Kidney epithelial cell (primary cell): ENCODE results near the gene RABGEF1. TPM values are rescaled to one million over a fixed set of nuclear protein-coding genes. Genes with fewer than 3 reads are reported as not detected.
"Not testable (repeated sequence)": the region's sequence is repeated elsewhere in the genome, so short reads cannot be mapped to it uniquely, and the experiment has no call there.

ENCODE experiments used
- DNase-seq: peaks from one replicate; pipeline ENCODE4 v3.0.0-alpha.2; 2010; ENCODE audit warnings: low read depth
- H3K27me3 ChIP-seq: 2 replicates; pipeline ENCODE4 v1.6.0; 2011; ENCODE audit warnings: low read length; ENCODE audit not compliant: control insufficient read depth, insufficient read depth
- H3K36me3 ChIP-seq: 2 replicates; pipeline ENCODE4 v1.5.1; 2011; ENCODE audit warnings: low read length; ENCODE audit not compliant: control insufficient read depth, insufficient read depth
- H3K4me3 ChIP-seq: 2 replicates; pipeline ENCODE4 v1.5.1; 2011; ENCODE audit warnings: low read depth, mild to moderate bottlenecking, control low read depth, low read length
- total RNA-seq: library from RNA; depleted of rRNA; stranded (reverse); fragments of >200 nt; gene quantifications from 2 replicates; pipeline ENCODE4 v1.2.3, GENCODE V29; 2015
- TF ChIP-seq, protein P1 (sequence below): IDR thresholded peaks from 2 replicates; pipeline ENCODE4 v1.5.1; 2011; ENCODE audit warnings: mild to moderate bottlenecking, moderate library complexity, low read length, control low read depth, inconsistent platforms; ENCODE audit not compliant: insufficient read depth, poor library complexity, severe bottlenecking

The RABGEF1 gene
- total RNA-seq, 1 donor from 2014 or later: 23.2 TPM

DNA sequence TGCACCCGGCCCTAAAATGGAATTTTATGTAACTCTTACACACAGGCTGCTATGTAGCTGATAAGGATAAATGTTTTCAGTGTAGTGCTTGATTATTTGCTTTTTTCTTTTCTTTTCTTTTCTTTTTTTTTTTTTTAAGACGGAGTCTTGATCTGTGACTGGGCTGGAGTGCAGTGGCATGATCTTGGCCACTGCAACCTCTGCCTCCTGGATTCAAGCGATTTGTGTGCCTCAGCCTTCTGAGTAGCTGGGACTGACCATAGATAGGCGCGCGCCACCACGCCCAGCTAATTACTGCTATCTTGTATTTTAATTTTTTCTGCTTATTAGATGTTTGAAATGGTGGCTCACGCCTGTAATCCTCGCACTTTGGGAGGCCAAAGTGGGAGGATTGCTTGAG, 3.4 kb downstream of the RABGEF1 start:
- Histone ChIP-seq H3K27me3 (no peaks in the 10 kb centered on the region), H3K4me3 (no peak overlapping the region), H3K36me3 (no peaks in the 10 kb centered on the region)
- DNase-seq: no peak
- TF ChIP-seq, protein P1, sequence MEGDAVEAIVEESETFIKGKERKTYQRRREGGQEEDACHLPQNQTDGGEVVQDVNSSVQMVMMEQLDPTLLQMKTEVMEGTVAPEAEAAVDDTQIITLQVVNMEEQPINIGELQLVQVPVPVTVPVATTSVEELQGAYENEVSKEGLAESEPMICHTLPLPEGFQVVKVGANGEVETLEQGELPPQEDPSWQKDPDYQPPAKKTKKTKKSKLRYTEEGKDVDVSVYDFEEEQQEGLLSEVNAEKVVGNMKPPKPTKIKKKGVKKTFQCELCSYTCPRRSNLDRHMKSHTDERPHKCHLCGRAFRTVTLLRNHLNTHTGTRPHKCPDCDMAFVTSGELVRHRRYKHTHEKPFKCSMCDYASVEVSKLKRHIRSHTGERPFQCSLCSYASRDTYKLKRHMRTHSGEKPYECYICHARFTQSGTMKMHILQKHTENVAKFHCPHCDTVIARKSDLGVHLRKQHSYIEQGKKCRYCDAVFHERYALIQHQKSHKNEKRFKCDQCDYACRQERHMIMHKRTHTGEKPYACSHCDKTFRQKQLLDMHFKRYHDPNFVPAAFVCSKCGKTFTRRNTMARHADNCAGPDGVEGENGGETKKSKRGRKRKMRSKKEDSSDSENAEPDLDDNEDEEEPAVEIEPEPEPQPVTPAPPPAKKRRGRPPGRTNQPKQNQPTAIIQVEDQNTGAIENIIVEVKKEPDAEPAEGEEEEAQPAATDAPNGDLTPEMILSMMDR: no peak

DNA sequence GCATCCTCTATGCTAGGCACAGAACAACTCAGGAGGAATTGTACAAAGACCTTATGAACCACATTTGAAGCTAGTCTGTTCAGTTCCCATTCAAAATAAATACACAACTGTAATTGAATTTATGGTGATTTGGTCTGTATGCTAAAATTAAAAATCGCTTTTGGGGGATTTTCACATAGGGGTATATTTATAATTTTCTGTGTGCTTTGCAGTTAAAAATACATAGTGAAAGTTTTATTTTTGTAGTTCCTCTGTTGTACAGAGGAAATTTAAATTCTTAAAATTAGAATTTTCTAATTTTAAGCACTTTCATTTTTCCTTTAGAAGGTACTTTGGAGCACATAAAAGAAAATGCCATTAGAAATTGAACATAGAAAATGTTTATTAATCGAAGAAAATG, 6.9 kb downstream of the RABGEF1 start:
- Histone ChIP-seq H3K27me3 (no peaks in the 10 kb centered on the region), H3K36me3 (no peaks in the 10 kb centered on the region), H3K4me3 (no peak overlapping the region)
- no peak for DNase-seq
- TF ChIP-seq, protein P1: no peak

DNA sequence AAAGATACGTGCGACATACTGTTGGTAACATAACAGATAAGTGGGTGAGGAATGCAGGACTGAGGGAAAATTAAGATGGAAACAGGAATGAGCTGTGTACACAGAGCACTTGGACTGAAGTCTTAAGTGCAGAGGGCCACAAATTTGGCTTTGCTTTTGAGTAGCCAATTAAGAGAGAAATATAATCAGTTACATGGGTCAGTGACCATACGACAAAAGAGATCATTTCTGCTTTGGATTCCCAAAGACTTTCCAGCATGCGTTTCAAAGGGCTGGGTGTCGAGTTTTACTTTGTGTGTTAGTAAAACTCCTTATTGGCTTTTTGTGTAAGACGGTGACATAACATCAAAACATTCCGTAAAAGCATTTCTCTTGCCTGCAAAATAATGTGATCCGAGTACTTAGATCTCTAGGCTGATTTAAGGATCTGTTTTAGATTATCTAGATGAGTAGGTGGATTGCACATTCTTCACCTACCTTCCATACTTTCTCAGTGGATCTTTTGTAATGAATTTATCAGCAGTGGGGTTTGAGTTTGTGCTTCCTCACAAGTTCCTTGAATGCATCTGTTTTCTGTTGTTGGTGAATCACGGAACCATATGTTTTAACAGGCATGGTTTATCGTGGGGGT, 7.5 kb downstream of the RABGEF1 start:
- no peak overlapping the region for H3K4me3 ChIP-seq
- TF ChIP-seq, protein P1: no peak
- H3K36me3 ChIP-seq: no peaks in the 10 kb centered on the region
- no peak for DNase-seq
- no peaks in the 10 kb centered on the region for H3K27me3 ChIP-seq

DNA sequence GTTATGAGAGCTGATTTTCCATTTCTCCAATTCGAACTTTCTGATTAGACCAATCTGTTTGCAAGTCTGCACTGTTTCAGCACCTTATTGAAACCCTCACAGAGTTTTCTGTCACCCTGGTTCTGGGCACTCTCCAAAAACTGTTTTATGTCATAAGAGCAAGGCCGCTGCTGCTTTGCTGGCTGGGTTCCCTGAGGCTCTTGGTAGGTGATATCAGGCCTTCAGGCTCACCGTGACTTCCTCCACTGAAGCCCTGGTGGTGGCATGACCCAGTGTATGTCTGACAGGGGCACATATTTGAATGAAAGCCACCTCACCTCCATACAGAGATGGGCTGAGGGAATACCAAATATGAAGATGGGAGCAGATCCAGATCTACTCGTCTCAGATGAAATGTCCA, 8.3 kb downstream of the RABGEF1 start:
- no peak for DNase-seq
- H3K4me3 ChIP-seq: no peak overlapping the region
- TF ChIP-seq, protein P1: no peak
- H3K27me3 ChIP-seq: no peaks in the 10 kb centered on the region
- H3K36me3 ChIP-seq: no peaks in the 10 kb centered on the region

DNA sequence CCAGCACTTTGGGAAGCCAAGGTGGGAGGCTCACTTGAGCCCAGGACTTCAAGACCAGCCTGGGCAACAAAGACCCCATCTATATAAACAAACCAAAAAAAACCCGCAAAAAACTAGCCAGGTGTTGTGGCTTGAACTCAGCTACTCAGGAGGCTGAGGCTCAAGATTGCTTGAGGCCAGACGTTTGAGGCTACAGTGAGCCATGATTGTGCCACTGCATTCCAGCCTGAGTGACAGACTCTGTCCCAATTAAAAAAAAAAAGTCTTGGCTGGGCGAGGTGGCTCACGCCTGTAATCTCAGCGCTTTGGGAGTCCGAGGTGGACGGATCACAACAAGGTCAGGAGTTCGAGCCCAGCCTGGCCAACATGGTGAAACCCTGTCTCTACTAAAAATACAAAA, 11.4 kb downstream of the RABGEF1 start:
- H3K27me3 ChIP-seq: no peaks in the 10 kb centered on the region
- DNase-seq: no peak
- no peak overlapping the region for H3K4me3 ChIP-seq
- H3K36me3 ChIP-seq: no peaks in the 10 kb centered on the region
- TF ChIP-seq, protein P1: no peak

DNA sequence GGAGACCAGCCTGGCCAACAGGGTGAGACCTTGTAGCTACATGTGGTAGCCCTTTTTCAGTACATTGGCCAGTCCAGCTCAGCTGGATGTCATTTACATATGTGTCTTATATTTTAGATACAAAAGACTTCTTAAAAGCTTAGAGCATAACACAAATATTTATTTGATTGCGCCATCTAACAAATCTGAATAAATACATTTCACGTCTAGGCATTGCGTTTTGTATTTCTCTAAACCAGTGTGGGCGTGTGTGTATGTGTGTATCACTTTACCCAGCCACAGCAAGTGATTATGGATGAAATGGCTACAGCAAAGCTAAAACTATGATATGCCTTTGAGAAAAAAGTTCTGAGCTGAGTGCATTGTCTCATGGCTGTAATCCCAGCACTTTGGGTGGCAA, 14.0 kb downstream of the RABGEF1 start:
- no peak overlapping the region for H3K4me3 ChIP-seq
- no peaks in the 10 kb centered on the region for H3K27me3 ChIP-seq
- no peaks in the 10 kb centered on the region for H3K36me3 ChIP-seq
- no peak for DNase-seq
- TF ChIP-seq, protein P1: no peak

DNA sequence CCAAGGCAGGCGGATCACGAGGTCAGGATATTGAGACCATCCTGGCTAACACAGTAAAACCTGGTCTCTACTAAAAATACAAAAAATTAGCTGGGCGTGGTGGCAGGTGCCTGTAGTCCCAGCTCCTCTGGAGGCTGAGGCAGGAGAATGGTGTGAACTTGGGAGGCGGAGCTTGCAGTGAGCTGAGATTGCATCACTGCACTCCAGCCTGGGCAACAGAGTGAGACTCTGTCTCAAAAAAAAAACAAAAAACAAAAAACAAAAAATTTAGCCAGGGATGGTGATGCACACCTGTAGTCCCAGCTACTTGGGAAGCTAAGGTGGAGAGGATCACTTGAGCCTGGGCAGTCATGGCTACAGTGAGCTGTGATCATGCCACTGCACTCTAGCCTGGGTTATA, 14.5 kb downstream of the RABGEF1 start:
- not testable (repeated sequence) for H3K36me3 ChIP-seq, H3K4me3 ChIP-seq, DNase-seq, H3K27me3 ChIP-seq

DNA sequence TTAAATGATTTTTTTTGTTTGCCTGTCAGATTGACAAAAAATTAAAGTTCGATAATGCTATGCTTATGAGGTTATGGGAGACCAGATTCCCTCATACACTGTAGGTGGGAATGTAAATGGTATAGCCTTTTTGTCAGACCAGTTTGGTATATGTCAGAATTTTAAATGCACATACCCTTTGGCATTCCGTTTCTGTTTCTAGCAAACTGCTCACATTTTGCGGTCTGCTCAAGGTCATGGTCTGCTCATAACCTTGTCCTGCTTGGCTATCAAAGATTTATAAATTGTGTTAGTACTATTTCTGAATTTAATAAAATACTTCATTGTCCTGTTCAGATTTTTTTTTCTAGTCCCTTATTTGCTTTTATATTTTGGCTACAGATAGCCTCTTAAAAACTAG, 15.7 kb downstream of the RABGEF1 start:
- H3K4me3 ChIP-seq, H3K27me3 ChIP-seq, H3K36me3 ChIP-seq, DNase-seq: not testable (repeated sequence)
